Adipocyte (in vitro differentiated cells): Measurements from ENCODE around the gene HLA-G.
"Not testable (repeated sequence)": the region's sequence is repeated elsewhere in the genome, so short reads cannot be mapped to it uniquely, and the experiment has no call there.

Experiments used
- DNase-seq: peaks from one replicate; pipeline ENCODE4 v3.0.0-alpha.2; 2015; ENCODE audit warnings: low read depth
- H3K27me3 ChIP-seq: replicated peaks from 2 replicates; pipeline ENCODE4 v1.7.0; 2013; ENCODE audit warnings: mild to moderate bottlenecking, low read length, moderate library complexity; ENCODE audit not compliant: control insufficient read depth, insufficient read depth
- H3K36me3 ChIP-seq: 2 replicates; pipeline ENCODE4 v1.7.0; 2013; ENCODE audit warnings: low read length, mild to moderate bottlenecking, moderate library complexity; ENCODE audit not compliant: control insufficient read depth, insufficient read depth, severe bottlenecking
- H3K4me1 ChIP-seq: 2 replicates; pipeline ENCODE4 v1.7.0; 2013; ENCODE audit warnings: mild to moderate bottlenecking, low read length, moderate library complexity; ENCODE audit not compliant: control insufficient read depth, insufficient read depth
- H3K4me3 ChIP-seq: 2 replicates; pipeline ENCODE4 v1.7.0; 2013; ENCODE audit warnings: mild to moderate bottlenecking, low read length, moderate library complexity
- H3K9ac ChIP-seq: 2 replicates; pipeline ENCODE4 v1.7.0; 2013; ENCODE audit warnings: mild to moderate bottlenecking, low read length, moderate library complexity
- H3K9me3 ChIP-seq: 2 replicates; pipeline ENCODE4 v1.7.0; 2013; ENCODE audit warnings: mild to moderate bottlenecking, low read length, moderate library complexity; ENCODE audit not compliant: control insufficient read depth

The HLA-G gene

GRCh38 chr6:29827579-29828470, at the start of gene HLA-G:
Gene HLA-G, plus strand, starts transcription at chr6:29827825. Its CDS starts 20 bp downstream, at chr6:29827845.
- no peak for DNase-seq
- Histone ChIP-seq H3K27me3 (peaks cover 51% of the 10 kb centered on the region), H3K4me3 (no peak within 1 kb of the TSS), H3K4me1 (no peaks in the 10 kb centered on the region), H3K9me3 (no peaks in the 10 kb centered on the region), H3K36me3 (no peaks in the 10 kb centered on the region), H3K9ac (no peak within 1 kb of the TSS)

- not testable (repeated sequence) for H3K27me3 ChIP-seq, H3K9me3 ChIP-seq, H3K9ac ChIP-seq, H3K4me1 ChIP-seq, DNase-seq, H3K36me3 ChIP-seq, H3K4me3 ChIP-seq
Observed at GRCh38 chr6:29780019-29780698, 47.5 kb upstream of the HLA-G start.

GRCh38 chr6:29789176-29789575, 38.4 kb upstream of the HLA-G start:
- DNase-seq, result no peak
- no peak overlapping the region for H3K4me3 ChIP-seq
- no peaks in the 10 kb centered on the region for H3K4me1 ChIP-seq
- peaks cover 11% of the 10 kb centered on the region for H3K27me3 ChIP-seq
- no peaks in the 10 kb centered on the region for H3K36me3 ChIP-seq
- no peak overlapping the region for H3K9ac ChIP-seq
- H3K9me3 ChIP-seq, result no peaks in the 10 kb centered on the region

GRCh38 chr6:29790626-29791025, 37.0 kb upstream of the HLA-G start:
- H3K27me3 ChIP-seq, result peaks cover 11% of the 10 kb centered on the region

GRCh38 chr6:29791162-29791561, 36.5 kb upstream of the HLA-G start:
- no peaks in the 10 kb centered on the region for H3K36me3 ChIP-seq

More at GRCh38 chr6:29790626-29791025, 37.0 kb upstream of the HLA-G start:
- no peak overlapping the region for H3K9ac ChIP-seq
- H3K4me1 ChIP-seq, result no peaks in the 10 kb centered on the region
- H3K36me3 ChIP-seq, result no peaks in the 10 kb centered on the region
- H3K9me3 ChIP-seq, result no peaks in the 10 kb centered on the region
- no peak overlapping the region for H3K4me3 ChIP-seq
- DNase-seq, result no peak

GRCh38 chr6:29791786-29792122, 35.9 kb upstream of the HLA-G start:
- H3K27me3 ChIP-seq, result peaks cover 11% of the 10 kb centered on the region
- H3K36me3 ChIP-seq, result no peaks in the 10 kb centered on the region
- H3K4me1 ChIP-seq, result no peaks in the 10 kb centered on the region
- H3K4me3 ChIP-seq, result peak overlapping the region; percentile 81
- no peak for DNase-seq
- peak overlapping the region; percentile 78 for H3K9ac ChIP-seq
- no peaks in the 10 kb centered on the region for H3K9me3 ChIP-seq

More at GRCh38 chr6:29791162-29791561, 36.5 kb upstream of the HLA-G start:
- Histone ChIP-seq H3K9ac (no peak overlapping the region), H3K9me3 (no peaks in the 10 kb centered on the region), H3K4me3 (no peak overlapping the region), H3K4me1 (no peaks in the 10 kb centered on the region), H3K27me3 (peaks cover 11% of the 10 kb centered on the region)
- peak; percentile 17 for DNase-seq

GRCh38 chr6:29792123-29793035, 35.2 kb upstream of the HLA-G start:
- H3K9ac ChIP-seq, result peak overlapping the region; percentile 78
- peaks cover 11% of the 10 kb centered on the region for H3K27me3 ChIP-seq
- H3K4me3 ChIP-seq, result peak overlapping the region; percentile 81
- DNase-seq, result peak; percentile 49
- H3K36me3 ChIP-seq, result no peaks in the 10 kb centered on the region
- no peaks in the 10 kb centered on the region for H3K9me3 ChIP-seq
- no peaks in the 10 kb centered on the region for H3K4me1 ChIP-seq

GRCh38 chr6:29793036-29793356, 34.6 kb upstream of the HLA-G start:
- Histone ChIP-seq H3K27me3 (peaks cover 8% of the 10 kb centered on the region), H3K4me3 (no peak overlapping the region), H3K9me3 (no peaks in the 10 kb centered on the region), H3K4me1 (no peaks in the 10 kb centered on the region), H3K9ac (no peak overlapping the region), H3K36me3 (no peaks in the 10 kb centered on the region)
- DNase-seq, result no peak

GRCh38 chr6:29793796-29794195, 33.8 kb upstream of the HLA-G start:
- DNase-seq, result no peak
- H3K27me3 ChIP-seq, result peaks cover 8% of the 10 kb centered on the region
- no peak overlapping the region for H3K4me3 ChIP-seq
- H3K36me3 ChIP-seq, result no peaks in the 10 kb centered on the region
- H3K4me1 ChIP-seq, result no peaks in the 10 kb centered on the region
- no peaks in the 10 kb centered on the region for H3K9me3 ChIP-seq
- no peak overlapping the region for H3K9ac ChIP-seq

GRCh38 chr6:29796026-29796425, 31.6 kb upstream of the HLA-G start:
- Histone ChIP-seq H3K36me3 (no peaks in the 10 kb centered on the region), H3K27me3 (peaks cover 8% of the 10 kb centered on the region), H3K4me1 (no peaks in the 10 kb centered on the region)

GRCh38 chr6:29797135-29797534, 30.5 kb upstream of the HLA-G start:
- Histone ChIP-seq H3K4me3 (no peak overlapping the region), H3K27me3 (peaks cover 8% of the 10 kb centered on the region), H3K9ac (no peak overlapping the region), H3K36me3 (no peaks in the 10 kb centered on the region), H3K4me1 (no peaks in the 10 kb centered on the region), H3K9me3 (no peaks in the 10 kb centered on the region)
- DNase-seq, result peak; percentile 42

More at GRCh38 chr6:29796026-29796425, 31.6 kb upstream of the HLA-G start:
- no peaks in the 10 kb centered on the region for H3K9me3 ChIP-seq
- no peak overlapping the region for H3K9ac ChIP-seq
- DNase-seq, result no peak
- no peak overlapping the region for H3K4me3 ChIP-seq
